ENCODE measurements around the gene CTRB1.

DNA sequence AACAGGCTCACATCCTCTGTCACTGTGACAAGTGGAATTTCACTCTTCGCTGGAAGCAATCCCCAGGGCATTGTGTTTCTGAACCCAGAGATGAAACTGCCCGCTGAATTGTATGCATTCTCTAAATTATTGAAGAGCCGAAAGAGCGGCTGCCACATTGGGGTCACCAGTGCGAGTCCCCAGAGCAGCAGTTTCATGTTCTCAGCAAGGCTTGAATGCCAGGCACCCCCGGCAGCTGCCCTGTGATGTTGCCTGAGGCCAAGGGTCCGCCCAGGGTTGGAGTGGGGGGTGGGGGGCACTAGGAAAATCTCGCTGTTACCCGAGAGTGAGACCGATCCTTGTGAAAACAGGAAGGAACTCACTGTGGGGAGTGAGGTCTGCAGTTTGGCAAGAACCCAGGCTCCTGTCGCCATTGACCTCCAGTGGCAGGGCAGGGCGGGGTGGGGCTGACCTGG is 53.3 kb downstream of the CTRB1 start:
- no peak for TF ChIP-seq EZH2 (IDR thresholded peaks at IDR 0.05; ENCODE audit: low read depth)
- TF ChIP-seq, protein P1, sequence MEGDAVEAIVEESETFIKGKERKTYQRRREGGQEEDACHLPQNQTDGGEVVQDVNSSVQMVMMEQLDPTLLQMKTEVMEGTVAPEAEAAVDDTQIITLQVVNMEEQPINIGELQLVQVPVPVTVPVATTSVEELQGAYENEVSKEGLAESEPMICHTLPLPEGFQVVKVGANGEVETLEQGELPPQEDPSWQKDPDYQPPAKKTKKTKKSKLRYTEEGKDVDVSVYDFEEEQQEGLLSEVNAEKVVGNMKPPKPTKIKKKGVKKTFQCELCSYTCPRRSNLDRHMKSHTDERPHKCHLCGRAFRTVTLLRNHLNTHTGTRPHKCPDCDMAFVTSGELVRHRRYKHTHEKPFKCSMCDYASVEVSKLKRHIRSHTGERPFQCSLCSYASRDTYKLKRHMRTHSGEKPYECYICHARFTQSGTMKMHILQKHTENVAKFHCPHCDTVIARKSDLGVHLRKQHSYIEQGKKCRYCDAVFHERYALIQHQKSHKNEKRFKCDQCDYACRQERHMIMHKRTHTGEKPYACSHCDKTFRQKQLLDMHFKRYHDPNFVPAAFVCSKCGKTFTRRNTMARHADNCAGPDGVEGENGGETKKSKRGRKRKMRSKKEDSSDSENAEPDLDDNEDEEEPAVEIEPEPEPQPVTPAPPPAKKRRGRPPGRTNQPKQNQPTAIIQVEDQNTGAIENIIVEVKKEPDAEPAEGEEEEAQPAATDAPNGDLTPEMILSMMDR (conservative IDR thresholded peaks at IDR 0.05), result no peak
